ENCODE results near the gene KIF5C. TPM values are rescaled to one million over a fixed set of nuclear protein-coding genes. Genes with fewer than 3 reads are reported as not detected.

KIF5C gene
- total RNA-seq, 2 experiments from 2014 or later: 13.3 to 14.2 TPM

GRCh38 chr2:149015501-149015900, 140.5 kb downstream of the KIF5C start:
- DNase-seq: no peak
- Mint-ChIP-seq H3K27me3 (no peaks in the 10 kb centered on the region), H3K36me3 (no peaks in the 10 kb centered on the region), H3K9me3 (no peaks in the 10 kb centered on the region), H3K4me3 (no peak overlapping the region), H3K27ac (no peak overlapping the region), H3K4me1 (peaks cover 1% of the 10 kb centered on the region)
- no peak for ATAC-seq (ENCODE audit: low read depth)
- POLR2A ChIA-PET: no interaction called here

- peaks cover 1% of the 10 kb centered on the region for H3K4me1 Mint-ChIP-seq
- H3K4me3 Mint-ChIP-seq: no peak overlapping the region
- no peaks in the 10 kb centered on the region for H3K36me3 Mint-ChIP-seq
- no peaks in the 10 kb centered on the region for H3K27me3 Mint-ChIP-seq
- ATAC-seq (ENCODE audit: low read depth) (no peak), DNase-seq (no peak)
- POLR2A ChIA-PET: no interaction called here
- H3K9me3 Mint-ChIP-seq: no peaks in the 10 kb centered on the region
- no peak overlapping the region for H3K27ac Mint-ChIP-seq
Observed at GRCh38 chr2:149015926-149016563, 141.0 kb downstream of the KIF5C start.

GRCh38 chr2:149017116-149017985, 142.3 kb downstream of the KIF5C start:
- Mint-ChIP-seq H3K4me3 (no peak overlapping the region), H3K27ac (no peak overlapping the region), H3K9me3 (no peaks in the 10 kb centered on the region), H3K4me1 (peaks cover 1% of the 10 kb centered on the region), H3K36me3 (no peaks in the 10 kb centered on the region), H3K27me3 (no peaks in the 10 kb centered on the region)
- peak; percentile 71 for ATAC-seq (ENCODE audit: low read depth)
- POLR2A ChIA-PET: no interaction called here
- DNase-seq: peak; percentile 63

- Mint-ChIP-seq H3K4me1 (peaks cover 1% of the 10 kb centered on the region), H3K27ac (no peak overlapping the region), H3K9me3 (no peaks in the 10 kb centered on the region), H3K36me3 (no peaks in the 10 kb centered on the region), H3K4me3 (no peak overlapping the region), H3K27me3 (no peaks in the 10 kb centered on the region)
- POLR2A ChIA-PET: no interaction called here
- no peak for ATAC-seq (ENCODE audit: low read depth)
- no peak for DNase-seq
Observed at GRCh38 chr2:149018981-149019380, 144.0 kb downstream of the KIF5C start.

- H3K27ac Mint-ChIP-seq: no peak overlapping the region
- ATAC-seq (ENCODE audit: low read depth) (no peak), DNase-seq (no peak)
- no peaks in the 10 kb centered on the region for H3K36me3 Mint-ChIP-seq
- peaks cover 1% of the 10 kb centered on the region for H3K4me1 Mint-ChIP-seq
- POLR2A ChIA-PET: no interaction called here
- no peaks in the 10 kb centered on the region for H3K27me3 Mint-ChIP-seq
- H3K9me3 Mint-ChIP-seq: no peaks in the 10 kb centered on the region
- no peak overlapping the region for H3K4me3 Mint-ChIP-seq
Observed at GRCh38 chr2:149019768-149020167, 144.7 kb downstream of the KIF5C start.

GRCh38 chr2:149020432-149020851, 145.4 kb downstream of the KIF5C start:
- Mint-ChIP-seq H3K27ac (no peak overlapping the region), H3K4me1 (peaks cover 1% of the 10 kb centered on the region), H3K4me3 (no peak overlapping the region), H3K9me3 (no peaks in the 10 kb centered on the region), H3K27me3 (no peaks in the 10 kb centered on the region), H3K36me3 (no peaks in the 10 kb centered on the region)
- ATAC-seq (ENCODE audit: low read depth) (no peak), DNase-seq (no peak)
- POLR2A ChIA-PET: no interaction called here

- POLR2A ChIA-PET: interaction anchor here (0.6 kb wide), 1 partner anchor 20 kb away, joined by 6 read pairs; no protein-coding TSS in a partner anchor
- no peak for ATAC-seq (ENCODE audit: low read depth)
- H3K36me3 Mint-ChIP-seq: no peaks in the 10 kb centered on the region
- DNase-seq: no peak
- no peak overlapping the region for H3K27ac Mint-ChIP-seq
- no peaks in the 10 kb centered on the region for H3K27me3 Mint-ChIP-seq
- no peak overlapping the region for H3K4me3 Mint-ChIP-seq
- no peaks in the 10 kb centered on the region for H3K9me3 Mint-ChIP-seq
- H3K4me1 Mint-ChIP-seq: peaks cover 1% of the 10 kb centered on the region
Observed at GRCh38 chr2:149021271-149021719, 146.3 kb downstream of the KIF5C start.

GRCh38 chr2:149021761-149022160, 146.7 kb downstream of the KIF5C start:
- Mint-ChIP-seq H3K9me3 (no peaks in the 10 kb centered on the region), H3K36me3 (no peaks in the 10 kb centered on the region), H3K4me3 (no peak overlapping the region), H3K27me3 (no peaks in the 10 kb centered on the region), H3K4me1 (peaks cover 1% of the 10 kb centered on the region), H3K27ac (no peak overlapping the region)
- POLR2A ChIA-PET: interaction anchor here (0.6 kb wide), 1 partner anchor 21 kb away, joined by 6 read pairs; no protein-coding TSS in a partner anchor
- ATAC-seq (ENCODE audit: low read depth) (no peak), DNase-seq (no peak)

GRCh38 chr2:149023091-149023490, 148.1 kb downstream of the KIF5C start:
- H3K4me3 Mint-ChIP-seq: no peak overlapping the region
- no peak for DNase-seq
- H3K4me1 Mint-ChIP-seq: no peaks in the 10 kb centered on the region
- no peaks in the 10 kb centered on the region for H3K36me3 Mint-ChIP-seq
- H3K9me3 Mint-ChIP-seq: no peaks in the 10 kb centered on the region
- no peak overlapping the region for H3K27ac Mint-ChIP-seq
- POLR2A ChIA-PET: no interaction called here
- no peaks in the 10 kb centered on the region for H3K27me3 Mint-ChIP-seq
- ATAC-seq (ENCODE audit: low read depth): no peak

GRCh38 chr2:149027590-149028250, 152.7 kb downstream of the KIF5C start:
- POLR2A ChIA-PET: no interaction called here
- DNase-seq: no peak
- Mint-ChIP-seq H3K9me3 (no peaks in the 10 kb centered on the region), H3K27ac (no peak overlapping the region), H3K4me3 (no peak overlapping the region), H3K4me1 (peaks cover 4% of the 10 kb centered on the region), H3K27me3 (no peaks in the 10 kb centered on the region), H3K36me3 (no peaks in the 10 kb centered on the region)
- ATAC-seq (ENCODE audit: low read depth): no peak

- Mint-ChIP-seq H3K27ac (no peak overlapping the region), H3K9me3 (no peaks in the 10 kb centered on the region), H3K36me3 (no peaks in the 10 kb centered on the region), H3K27me3 (no peaks in the 10 kb centered on the region), H3K4me1 (peaks cover 4% of the 10 kb centered on the region), H3K4me3 (no peak overlapping the region)
- no peak for DNase-seq
- ATAC-seq (ENCODE audit: low read depth): no peak
- POLR2A ChIA-PET: no interaction called here
Observed at GRCh38 chr2:149028377-149028776, 153.3 kb downstream of the KIF5C start.

- no peaks in the 10 kb centered on the region for H3K9me3 Mint-ChIP-seq
- H3K36me3 Mint-ChIP-seq: no peaks in the 10 kb centered on the region
- POLR2A ChIA-PET: no interaction called here
- ATAC-seq (ENCODE audit: low read depth): no peak
- H3K27ac Mint-ChIP-seq: no peak overlapping the region
- no peak for DNase-seq
- H3K4me1 Mint-ChIP-seq: peaks cover 4% of the 10 kb centered on the region
- no peak overlapping the region for H3K4me3 Mint-ChIP-seq
- H3K27me3 Mint-ChIP-seq: no peaks in the 10 kb centered on the region
Observed at GRCh38 chr2:149028891-149029290, 153.9 kb downstream of the KIF5C start.

- Mint-ChIP-seq H3K9me3 (no peaks in the 10 kb centered on the region), H3K27ac (no peak overlapping the region), H3K4me3 (no peak overlapping the region), H3K27me3 (no peaks in the 10 kb centered on the region), H3K4me1 (peaks cover 4% of the 10 kb centered on the region), H3K36me3 (no peaks in the 10 kb centered on the region)
- POLR2A ChIA-PET: no interaction called here
- ATAC-seq (ENCODE audit: low read depth) (no peak), DNase-seq (no peak)
Observed at GRCh38 chr2:149029307-149029965, 154.4 kb downstream of the KIF5C start.

Data from activated naive CD8-positive, alpha-beta T cell treated with anti-CD3 and anti-CD28 coated beads, Interleukin-2, amount 10 ng/mL, durations not matched to agents 7 days and 5 days (primary cell).